NB4 (cell line): ENCODE measurements around the gene BLVRB.
"Not testable (repeated sequence)": the region's sequence is repeated elsewhere in the genome, so short reads cannot be mapped to it uniquely, and the experiment has no call there.

Source experiments
- DNase-seq: peaks from one replicate; pipeline ENCODE4 v3.0.0; 2010; ENCODE audit warnings: low read depth
- H3K4me3 ChIP-seq: one replicate; pipeline ENCODE4 v1.5.1; 2011; ENCODE audit warnings: mild to moderate bottlenecking, low read depth, low read length, moderate library complexity
- CTCF ChIP-seq: IDR thresholded peaks from one replicate; pipeline ENCODE4 v1.5.1; 2012; ENCODE audit warnings: low read depth, low read length
- MAX ChIP-seq: IDR thresholded peaks from 2 replicates; pipeline ENCODE4 v1.6.1; 2011; ENCODE audit warnings: low read depth, low read length
- MYC ChIP-seq: IDR thresholded peaks from 2 replicates; pipeline ENCODE4 v1.6.1; 2011; ENCODE audit warnings: low read depth, low read length
- POLR2A ChIP-seq: IDR thresholded peaks from 2 replicates; pipeline ENCODE4 v1.6.1; 2011; ENCODE audit warnings: mild to moderate bottlenecking; ENCODE audit not compliant: insufficient read length; ENCODE audit errors: extremely low read depth

Gene BLVRB

GRCh38 chr19:40433391-40434216, 31.9 kb downstream of the BLVRB start:
- peak overlapping the region; percentile 34 for H3K4me3 ChIP-seq
- DNase-seq, result peak; percentile 79
- TF ChIP-seq MAX (no peak), MYC (no peak; the same call in 1 of the 2 replicates), POLR2A (peak; percentile 22)

GRCh38 chr19:40432760-40433159, 32.8 kb downstream of the BLVRB start:
- not testable (repeated sequence) for H3K4me3 ChIP-seq

GRCh38 chr19:40431698-40432097, 33.8 kb downstream of the BLVRB start:
- DNase-seq, result no peak
- H3K4me3 ChIP-seq, result no peak overlapping the region
- TF ChIP-seq CTCF (no peak), MAX (no peak), MYC (no peak), POLR2A (no peak)

More at GRCh38 chr19:40432760-40433159, 32.8 kb downstream of the BLVRB start:
- DNase-seq, result not testable (repeated sequence)

- H3K4me3 ChIP-seq, DNase-seq: not testable (repeated sequence)
These were observed 35.3 kb downstream of the BLVRB start for GRCh38 chr19:40430242-40430641.

- not testable (repeated sequence) for DNase-seq
These were observed 37.3 kb downstream of the BLVRB start for GRCh38 chr19:40428197-40428596.

GRCh38 chr19:40425450-40426287, 39.9 kb downstream of the BLVRB start, which contains the start of gene SERTAD1:
Gene SERTAD1 (minus strand): TSS chr19:40425992. CDS start chr19:40423546, 2,446 bp downstream.
- peak; percentile 97 for DNase-seq
- TF ChIP-seq CTCF (peak; percentile 38), MYC (no peak), MAX (peak; percentile 27; the same call in 1 of the 2 replicates), POLR2A (peak; percentile 71)
- peak within 1 kb of the TSS; percentile 78 for H3K4me3 ChIP-seq

More at GRCh38 chr19:40428197-40428596, 37.3 kb downstream of the BLVRB start:
- not testable (repeated sequence) for H3K4me3 ChIP-seq

GRCh38 chr19:40424637-40425449, 40.7 kb downstream of the BLVRB start:
- no peak for DNase-seq
- H3K4me3 ChIP-seq, result peak overlapping the region; percentile 67
- no peak for TF ChIP-seq MYC
- no peak for TF ChIP-seq POLR2A
- TF ChIP-seq MAX, result no peak
- TF ChIP-seq CTCF, result no peak
